Mesendoderm (in vitro differentiated cells): ENCODE measurements around the gene SRSF11.

ENCODE experiments used
- DNase-seq: peaks from one replicate; pipeline ENCODE4 v3.0.0; 2013
- H2AK5ac ChIP-seq: 2 replicates; pipeline ENCODE4 v1.6.1; 2013; ENCODE audit warnings: low read length, inconsistent platforms
- H2BK120ac ChIP-seq: 2 replicates; pipeline ENCODE4 v1.6.1; 2013; ENCODE audit warnings: low read depth, mild to moderate bottlenecking, low read length, moderate library complexity, mixed read lengths
- H2BK15ac ChIP-seq: replicated peaks from 2 replicates; pipeline ENCODE4 v1.6.1; 2013; ENCODE audit warnings: low read depth, mild to moderate bottlenecking, moderate library complexity
- H2BK5ac ChIP-seq: 2 replicates; pipeline ENCODE4 v1.6.1; 2013; ENCODE audit warnings: low read length, inconsistent platforms
- H3K18ac ChIP-seq: 2 replicates; pipeline ENCODE4 v1.6.1; 2013; ENCODE audit warnings: mild to moderate bottlenecking, low read length, mixed read lengths
- H3K23ac ChIP-seq: one replicate; pipeline ENCODE4 v1.6.1; 2013; ENCODE audit warnings: low read length
- H3K27ac ChIP-seq: 2 replicates; pipeline ENCODE4 v1.5.1; 2013; ENCODE audit warnings: low read depth, mild to moderate bottlenecking, inconsistent platforms, low read length, moderate library complexity
- H3K27me3 ChIP-seq: 2 replicates; pipeline ENCODE4 v1.6.1; 2013; ENCODE audit warnings: low read length, control low read depth, mild to moderate bottlenecking, inconsistent platforms; ENCODE audit not compliant: insufficient read depth, poor library complexity
- H3K36me3 ChIP-seq: 2 replicates; pipeline ENCODE4 v1.6.1; 2013; ENCODE audit warnings: low read length, inconsistent platforms; ENCODE audit not compliant: control insufficient read depth, insufficient read depth
- H3K4ac ChIP-seq: one replicate; pipeline ENCODE4 v1.6.1; 2013; ENCODE audit warnings: low read depth, mild to moderate bottlenecking, low read length, moderate library complexity
- H3K4me1 ChIP-seq: 2 replicates; pipeline ENCODE4 v1.6.1; 2013; ENCODE audit warnings: low read depth, low read length, inconsistent platforms; ENCODE audit not compliant: control insufficient read depth
- H3K4me2 ChIP-seq: 2 replicates; pipeline ENCODE4 v1.6.1; 2013; ENCODE audit warnings: low read length
- H3K4me3 ChIP-seq: 2 replicates; pipeline ENCODE4 v1.5.1; 2013; ENCODE audit warnings: mild to moderate bottlenecking, low read length
- H3K56ac ChIP-seq: one replicate; pipeline ENCODE4 v1.6.1; 2013; ENCODE audit warnings: low read length
- H3K79me1 ChIP-seq: 2 replicates; pipeline ENCODE4 v1.6.1; 2013; ENCODE audit warnings: low read length, inconsistent platforms
- H3K79me2 ChIP-seq: 2 replicates; pipeline ENCODE4 v1.6.1; 2013; ENCODE audit warnings: mild to moderate bottlenecking, low read length; ENCODE audit not compliant: control insufficient read depth, insufficient read depth
- H3K9ac ChIP-seq: 2 replicates; pipeline ENCODE4 v1.6.1; 2013; ENCODE audit warnings: low read length, inconsistent platforms
- H4K5ac ChIP-seq: one replicate; pipeline ENCODE4 v1.6.1; 2013; ENCODE audit warnings: low read length
- H4K8ac ChIP-seq: one replicate; pipeline ENCODE4 v1.6.1; 2013; ENCODE audit warnings: low read depth, mild to moderate bottlenecking, control low read depth, low read length, moderate library complexity
- whole genome bisulfite sequencing: extraction: QIAGEN DNeasy Blood & Tissue Kit; methylation state at CpG from one replicate; pipeline ENCODE4 v1.1.7; 2013; ENCODE audit warnings: low lambda C conversion rate, missing lambda C conversion rate; ENCODE audit not compliant: insufficient coverage; ENCODE audit errors: extremely low coverage; 5-methylcytosine and 5-hydroxymethylcytosine counted together

The SRSF11 gene

GRCh38 chr1:70278710-70279109, 57.5 kb downstream of the SRSF11 start:
- H3K36me3 ChIP-seq = no peaks in the 10 kb centered on the region
- no peak overlapping the region for H2BK15ac ChIP-seq
- no peak overlapping the region for H2BK120ac ChIP-seq
- H3K79me2 ChIP-seq = no peaks in the 10 kb centered on the region
- no peaks in the 10 kb centered on the region for H3K4me1 ChIP-seq
- H3K9ac ChIP-seq = no peak overlapping the region
- no peaks in the 10 kb centered on the region for H3K79me1 ChIP-seq
- H3K56ac ChIP-seq = no peak overlapping the region
- H3K27me3 ChIP-seq = no peaks in the 10 kb centered on the region
- no peak overlapping the region for H3K4me3 ChIP-seq
- DNase-seq = no peak
- no peak overlapping the region for H4K8ac ChIP-seq
- H3K18ac ChIP-seq = no peak overlapping the region
- no CpG with 5 or more reads among the region's 1 CpG for WGBS
- no peak overlapping the region for H3K4ac ChIP-seq
- H4K5ac ChIP-seq = no peak overlapping the region
- no peak overlapping the region for H3K27ac ChIP-seq
- H2BK5ac ChIP-seq = no peak overlapping the region
- no peak overlapping the region for H2AK5ac ChIP-seq
- H3K23ac ChIP-seq = no peak overlapping the region
- H3K4me2 ChIP-seq = no peak overlapping the region

- no peak overlapping the region for H2BK15ac ChIP-seq
- WGBS = 100% methylated on average over 1 of the region's 2 CpGs
Measured at GRCh38 chr1:70284366-70284765, 63.2 kb downstream of the SRSF11 start.

GRCh38 chr1:70286453-70286852, 65.3 kb downstream of the SRSF11 start:
- Histone ChIP-seq H3K79me1 (peaks cover 1% of the 10 kb centered on the region), H4K5ac (no peak overlapping the region), H4K8ac (no peak overlapping the region), H3K56ac (no peak overlapping the region), H2BK15ac (no peak overlapping the region), H3K4me3 (no peak overlapping the region), H3K27me3 (no peaks in the 10 kb centered on the region), H2BK120ac (no peak overlapping the region), H3K9ac (no peak overlapping the region), H3K4me2 (no peak overlapping the region), H3K79me2 (no peaks in the 10 kb centered on the region), H3K4me1 (no peaks in the 10 kb centered on the region), H2AK5ac (no peak overlapping the region), H3K18ac (no peak overlapping the region), H3K4ac (no peak overlapping the region), H3K36me3 (no peaks in the 10 kb centered on the region), H3K27ac (no peak overlapping the region), H3K23ac (no peak overlapping the region), H2BK5ac (no peak overlapping the region)
- WGBS = no CpG with 5 or more reads among the region's 5 CpGs
- DNase-seq = no peak

More at GRCh38 chr1:70284366-70284765, 63.2 kb downstream of the SRSF11 start:
- Histone ChIP-seq H4K5ac (no peak overlapping the region), H4K8ac (no peak overlapping the region), H3K4ac (no peak overlapping the region), H3K9ac (no peak overlapping the region), H3K18ac (no peak overlapping the region), H2AK5ac (no peak overlapping the region), H3K23ac (no peak overlapping the region), H3K79me1 (peaks cover 1% of the 10 kb centered on the region), H3K56ac (no peak overlapping the region), H2BK120ac (no peak overlapping the region), H3K4me1 (no peaks in the 10 kb centered on the region), H3K36me3 (no peaks in the 10 kb centered on the region), H3K27ac (no peak overlapping the region), H3K4me3 (no peak overlapping the region), H3K79me2 (no peaks in the 10 kb centered on the region), H2BK5ac (no peak overlapping the region), H3K4me2 (no peak overlapping the region), H3K27me3 (no peaks in the 10 kb centered on the region)
- no peak for DNase-seq

- H3K18ac ChIP-seq = no peak overlapping the region
- H3K9ac ChIP-seq = no peak overlapping the region
- no peak overlapping the region for H3K4me2 ChIP-seq
- peaks cover 1% of the 10 kb centered on the region for H3K79me1 ChIP-seq
- DNase-seq = no peak
- no peak overlapping the region for H3K4ac ChIP-seq
- H2BK15ac ChIP-seq = no peak overlapping the region
- H3K56ac ChIP-seq = no peak overlapping the region
- no peak overlapping the region for H3K27ac ChIP-seq
- H2AK5ac ChIP-seq = no peak overlapping the region
- no peak overlapping the region for H2BK5ac ChIP-seq
- H4K5ac ChIP-seq = no peak overlapping the region
- H3K4me3 ChIP-seq = no peak overlapping the region
- H3K23ac ChIP-seq = no peak overlapping the region
- no peaks in the 10 kb centered on the region for H3K36me3 ChIP-seq
- no peaks in the 10 kb centered on the region for H3K4me1 ChIP-seq
- no peaks in the 10 kb centered on the region for H3K27me3 ChIP-seq
- H2BK120ac ChIP-seq = no peak overlapping the region
- no peaks in the 10 kb centered on the region for H3K79me2 ChIP-seq
- H4K8ac ChIP-seq = no peak overlapping the region
Measured at GRCh38 chr1:70288166-70288565, 67.0 kb downstream of the SRSF11 start.

GRCh38 chr1:70290218-70290617, 69.0 kb downstream of the SRSF11 start:
- no peak overlapping the region for H3K4me2 ChIP-seq
- no peaks in the 10 kb centered on the region for H3K36me3 ChIP-seq
- no peak overlapping the region for H3K27ac ChIP-seq
- no peak overlapping the region for H2BK5ac ChIP-seq
- H4K5ac ChIP-seq = no peak overlapping the region
- no peak overlapping the region for H2AK5ac ChIP-seq
- no peak overlapping the region for H3K4ac ChIP-seq
- DNase-seq = no peak
- no peak overlapping the region for H2BK120ac ChIP-seq
- H3K4me3 ChIP-seq = no peak overlapping the region
- no CpG with 5 or more reads among the region's 1 CpG for WGBS
- peaks cover 1% of the 10 kb centered on the region for H3K79me1 ChIP-seq
- H3K23ac ChIP-seq = no peak overlapping the region
- no peaks in the 10 kb centered on the region for H3K79me2 ChIP-seq
- H3K27me3 ChIP-seq = no peaks in the 10 kb centered on the region
- no peak overlapping the region for H3K9ac ChIP-seq
- no peak overlapping the region for H3K18ac ChIP-seq
- H3K56ac ChIP-seq = no peak overlapping the region
- no peak overlapping the region for H4K8ac ChIP-seq
- H3K4me1 ChIP-seq = no peaks in the 10 kb centered on the region
- no peak overlapping the region for H2BK15ac ChIP-seq

- no peak overlapping the region for H3K9ac ChIP-seq
- H4K5ac ChIP-seq = no peak overlapping the region
- no peaks in the 10 kb centered on the region for H3K79me2 ChIP-seq
- no peak overlapping the region for H3K23ac ChIP-seq
- no peak overlapping the region for H3K4ac ChIP-seq
- no peaks in the 10 kb centered on the region for H3K27me3 ChIP-seq
- H3K4me1 ChIP-seq = no peaks in the 10 kb centered on the region
- H2BK15ac ChIP-seq = no peak overlapping the region
- no peak overlapping the region for H3K27ac ChIP-seq
- H4K8ac ChIP-seq = no peak overlapping the region
- H3K36me3 ChIP-seq = no peaks in the 10 kb centered on the region
- H3K79me1 ChIP-seq = peaks cover 1% of the 10 kb centered on the region
- H2BK5ac ChIP-seq = no peak overlapping the region
- no peak overlapping the region for H3K4me2 ChIP-seq
- no peak overlapping the region for H3K4me3 ChIP-seq
- no peak overlapping the region for H2BK120ac ChIP-seq
- no peak overlapping the region for H2AK5ac ChIP-seq
- DNase-seq = no peak
- no peak overlapping the region for H3K18ac ChIP-seq
- H3K56ac ChIP-seq = no peak overlapping the region
Measured at GRCh38 chr1:70293186-70293843, 72.1 kb downstream of the SRSF11 start.
